ENCODE data around the gene ING1.

Gene ING1

DNA sequence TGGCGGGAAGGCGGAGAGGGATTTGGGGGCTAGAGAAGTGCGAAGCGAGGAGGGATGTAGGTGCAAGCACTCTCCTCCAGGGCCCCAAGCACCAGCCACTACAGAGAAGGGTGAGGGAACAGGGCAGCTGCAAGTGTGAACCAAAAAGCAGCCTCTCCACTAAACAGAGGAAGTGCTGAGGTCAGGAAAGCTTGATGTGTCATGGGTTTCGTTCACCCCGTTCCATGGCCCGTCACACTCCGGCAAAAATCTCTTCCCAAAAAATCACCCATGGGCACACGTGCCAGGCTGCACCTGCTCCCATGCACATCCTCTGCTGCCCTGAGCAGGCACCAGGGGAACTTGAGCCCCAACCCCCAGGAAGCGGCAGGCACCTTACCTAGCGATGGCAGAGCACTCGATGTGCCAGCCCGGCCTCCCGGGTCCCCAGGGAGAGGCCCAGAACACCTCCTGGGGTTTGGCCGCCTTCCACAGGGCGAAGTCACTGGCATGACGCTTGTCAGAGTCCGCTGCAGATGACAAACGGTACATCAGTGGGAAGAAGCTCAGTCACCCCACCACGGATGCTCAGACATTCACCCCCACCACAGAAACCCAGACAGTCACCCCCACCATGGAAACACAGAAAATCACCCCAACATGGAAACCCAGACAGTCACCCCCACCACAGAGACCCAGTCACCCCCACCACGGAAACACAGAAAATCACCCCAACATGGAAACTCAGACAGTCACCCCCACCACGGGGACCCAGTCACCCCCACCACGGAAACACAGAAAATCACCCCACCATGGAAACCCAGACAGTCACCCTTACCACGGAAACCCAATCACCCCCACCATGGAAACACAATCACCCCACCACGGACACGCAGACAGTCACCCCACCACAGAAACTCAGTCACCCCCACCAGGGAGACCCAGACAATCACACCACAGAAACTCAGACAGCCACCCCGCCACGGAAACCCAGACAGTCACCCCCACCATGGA, 36.6 kb upstream of the ING1 start:
- Histone ChIP-seq H3K27ac (no peak overlapping the region), H3K36me3 (replicated peaks) (peaks cover 21% of the 10 kb centered on the region), H3K4me3 (ENCODE audit: low read depth, low read length) (no peak overlapping the region), H3K27me3 (replicated peaks) (no peaks in the 10 kb centered on the region)
- TF ChIP-seq, protein P1, sequence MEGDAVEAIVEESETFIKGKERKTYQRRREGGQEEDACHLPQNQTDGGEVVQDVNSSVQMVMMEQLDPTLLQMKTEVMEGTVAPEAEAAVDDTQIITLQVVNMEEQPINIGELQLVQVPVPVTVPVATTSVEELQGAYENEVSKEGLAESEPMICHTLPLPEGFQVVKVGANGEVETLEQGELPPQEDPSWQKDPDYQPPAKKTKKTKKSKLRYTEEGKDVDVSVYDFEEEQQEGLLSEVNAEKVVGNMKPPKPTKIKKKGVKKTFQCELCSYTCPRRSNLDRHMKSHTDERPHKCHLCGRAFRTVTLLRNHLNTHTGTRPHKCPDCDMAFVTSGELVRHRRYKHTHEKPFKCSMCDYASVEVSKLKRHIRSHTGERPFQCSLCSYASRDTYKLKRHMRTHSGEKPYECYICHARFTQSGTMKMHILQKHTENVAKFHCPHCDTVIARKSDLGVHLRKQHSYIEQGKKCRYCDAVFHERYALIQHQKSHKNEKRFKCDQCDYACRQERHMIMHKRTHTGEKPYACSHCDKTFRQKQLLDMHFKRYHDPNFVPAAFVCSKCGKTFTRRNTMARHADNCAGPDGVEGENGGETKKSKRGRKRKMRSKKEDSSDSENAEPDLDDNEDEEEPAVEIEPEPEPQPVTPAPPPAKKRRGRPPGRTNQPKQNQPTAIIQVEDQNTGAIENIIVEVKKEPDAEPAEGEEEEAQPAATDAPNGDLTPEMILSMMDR (IDR thresholded peaks at IDR 0.05; ENCODE audit: low read depth, low read length, missing control alignments) = no peak
- in situ Hi-C loops (cut with HindIII; ENCODE audit: low pct_ligation_motif_present, low sequenced_read_pairs) = no loop called here
- DNase-seq = no peak

DNA sequence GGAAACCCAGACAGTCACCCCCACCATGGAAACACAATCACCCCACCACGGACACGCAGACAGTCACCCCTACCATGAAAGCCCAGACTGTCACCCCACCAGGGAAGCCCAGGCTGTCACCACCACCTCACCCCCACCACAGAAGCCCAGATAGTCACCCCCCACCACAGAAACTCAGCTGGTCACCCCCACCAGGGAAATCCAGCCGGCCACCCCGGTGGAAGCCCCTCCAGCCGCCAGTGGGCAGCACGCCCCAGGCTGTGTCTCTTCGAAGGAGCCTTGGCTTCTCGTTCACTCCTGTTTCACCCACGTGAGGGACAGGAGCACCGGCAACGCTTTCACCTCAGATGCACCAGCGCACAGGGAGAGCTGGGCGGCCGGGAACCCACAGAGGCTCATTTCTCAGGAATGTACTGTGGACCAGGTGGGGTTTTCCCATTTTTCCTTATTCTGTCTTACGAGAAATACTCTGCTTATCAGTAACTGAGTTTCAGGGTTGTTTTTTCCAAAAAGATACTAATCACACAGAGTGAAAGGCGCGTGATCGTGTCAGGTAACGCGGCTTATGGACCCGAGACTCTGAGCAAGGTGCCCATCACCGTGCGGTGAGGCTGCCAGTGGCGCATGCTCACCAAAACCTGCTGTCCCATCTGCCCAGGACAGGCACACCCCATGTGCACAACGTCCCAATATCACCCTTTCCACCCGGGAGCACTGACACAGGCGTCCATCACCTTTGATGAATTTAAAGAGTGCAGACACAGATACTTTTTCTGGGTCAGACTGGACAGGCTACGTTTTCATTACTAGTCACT, 35.6 kb upstream of the ING1 start:
- Histone ChIP-seq H3K27ac (peak overlapping the region; percentile 33), H3K36me3 (replicated peaks) (peaks cover 30% of the 10 kb centered on the region), H3K4me3 (ENCODE audit: low read depth, low read length) (no peak overlapping the region), H3K27me3 (replicated peaks) (no peaks in the 10 kb centered on the region)
- TF ChIP-seq, protein P1 (IDR thresholded peaks at IDR 0.05; ENCODE audit: low read depth, low read length, missing control alignments) = no peak
- in situ Hi-C loops (cut with HindIII; ENCODE audit: low pct_ligation_motif_present, low sequenced_read_pairs) = no loop called here
- DNase-seq = peak; percentile 43

DNA sequence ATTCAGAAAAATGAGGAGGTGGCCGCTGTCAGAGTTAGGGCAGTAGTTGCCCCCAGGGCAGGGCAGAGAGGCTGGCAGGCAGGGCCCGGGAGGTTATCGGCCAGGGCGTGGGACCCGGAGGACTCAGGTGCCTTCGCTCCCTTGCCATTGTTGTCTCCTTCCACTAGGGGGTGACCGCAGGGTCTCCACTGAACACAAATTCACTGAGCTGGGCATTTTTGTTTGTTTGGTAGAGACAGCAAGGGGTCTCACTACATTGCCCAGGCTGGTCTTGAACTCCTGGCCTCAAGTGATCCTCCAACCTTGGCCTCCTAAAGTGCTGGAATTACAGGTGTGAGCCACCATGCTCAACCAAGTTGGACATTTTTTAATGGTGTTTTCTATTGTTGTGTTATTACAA, 32.6 kb upstream of the ING1 start:
- TF ChIP-seq, protein P1 (IDR thresholded peaks at IDR 0.05; ENCODE audit: low read depth, low read length, missing control alignments) = peak; percentile 75
- no peak for DNase-seq
- H3K36me3 ChIP-seq (replicated peaks) = peaks cover 27% of the 10 kb centered on the region
- no peak overlapping the region for H3K27ac ChIP-seq
- H3K27me3 ChIP-seq (replicated peaks) = no peaks in the 10 kb centered on the region
- H3K4me3 ChIP-seq (ENCODE audit: low read depth, low read length) = no peak overlapping the region
- in situ Hi-C loops (cut with HindIII; ENCODE audit: low pct_ligation_motif_present, low sequenced_read_pairs) = no loop called here

DNA sequence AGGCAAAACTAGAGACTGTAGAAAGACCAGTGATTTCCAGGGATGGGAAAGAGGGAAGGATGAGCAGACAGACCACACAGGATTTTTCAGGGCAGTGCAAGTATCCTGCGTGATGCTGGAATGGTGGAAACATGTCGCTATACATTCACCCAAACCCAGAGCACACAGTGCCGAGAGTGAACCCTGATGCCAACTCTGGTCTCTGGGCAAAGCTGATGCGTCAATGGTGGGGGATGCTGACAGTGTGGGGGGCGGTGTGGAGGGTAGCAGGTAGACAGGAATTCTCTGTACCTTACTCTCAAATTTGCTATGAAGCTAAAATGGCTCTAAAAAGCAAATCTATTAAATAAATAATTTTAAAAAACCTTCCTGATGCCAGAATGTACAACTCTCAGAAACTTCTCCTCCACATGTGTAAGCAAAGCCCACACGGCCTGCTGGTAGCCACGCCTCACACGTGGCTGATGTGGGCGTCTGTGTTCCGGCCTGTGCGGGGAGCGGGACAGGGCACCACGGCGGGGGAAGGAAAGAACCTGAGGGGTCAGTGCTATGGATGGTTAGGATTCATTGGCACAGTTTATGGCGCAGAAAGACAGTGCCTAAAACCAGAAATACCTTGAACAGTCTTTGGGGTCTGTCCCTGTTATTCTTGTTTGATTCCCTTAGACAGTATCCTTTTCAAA, 31.5 kb upstream of the ING1 start:
- Histone ChIP-seq H3K4me3 (ENCODE audit: low read depth, low read length) (no peak overlapping the region), H3K27ac (no peak overlapping the region), H3K27me3 (replicated peaks) (no peaks in the 10 kb centered on the region), H3K36me3 (replicated peaks) (peaks cover 21% of the 10 kb centered on the region)
- in situ Hi-C loops (cut with HindIII; ENCODE audit: low pct_ligation_motif_present, low sequenced_read_pairs) = no loop called here
- DNase-seq = no peak
- TF ChIP-seq, protein P1 (IDR thresholded peaks at IDR 0.05; ENCODE audit: low read depth, low read length, missing control alignments) = no peak

DNA sequence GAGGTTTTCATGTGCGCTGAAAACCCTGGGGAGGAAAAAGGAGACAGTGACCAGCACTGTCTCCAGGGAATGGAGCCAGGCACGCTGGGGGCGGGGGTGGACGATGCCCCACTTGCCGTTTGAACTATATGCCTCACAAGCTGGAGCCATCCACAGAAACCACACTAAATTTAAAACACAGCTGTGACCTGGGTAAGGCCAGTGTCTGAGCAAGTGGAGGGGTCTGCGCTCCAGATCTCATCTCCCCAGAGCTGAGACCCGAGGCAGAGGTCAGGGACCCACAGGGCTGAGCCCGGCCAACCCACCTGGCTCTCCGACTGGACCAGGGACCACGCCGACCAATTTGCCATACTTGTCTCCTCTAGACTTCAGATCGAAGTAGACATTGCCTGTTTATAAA, 30.8 kb upstream of the ING1 start:
- H3K27me3 ChIP-seq (replicated peaks) = no peaks in the 10 kb centered on the region
- in situ Hi-C loops (cut with HindIII; ENCODE audit: low pct_ligation_motif_present, low sequenced_read_pairs) = no loop called here
- no peak overlapping the region for H3K4me3 ChIP-seq (ENCODE audit: low read depth, low read length)
- TF ChIP-seq, protein P1 (IDR thresholded peaks at IDR 0.05; ENCODE audit: low read depth, low read length, missing control alignments) = no peak
- no peak overlapping the region for H3K27ac ChIP-seq
- no peak for DNase-seq
- H3K36me3 ChIP-seq (replicated peaks) = peaks cover 23% of the 10 kb centered on the region

Data from brain microvascular endothelial cell (primary cell).